Fibroblast of pulmonary artery (primary cell): Measurements from ENCODE around the gene RPL29.

Experiments
- DNase-seq: peaks from one replicate; pipeline ENCODE4 v3.0.0-alpha.2; 2010; ENCODE audit warnings: low read depth
- H3K4me3 ChIP-seq: replicated peaks from 2 replicates; pipeline ENCODE4 v1.5.1; 2011; ENCODE audit warnings: low read depth, mild to moderate bottlenecking, control low read depth, low read length, moderate library complexity
- CTCF ChIP-seq: IDR thresholded peaks from 2 replicates; pipeline ENCODE4 v1.5.1; 2011; ENCODE audit warnings: mild to moderate bottlenecking, control low read depth, low read length, inconsistent platforms; ENCODE audit errors: missing control alignments

Gene RPL29

GRCh38 chr3:52020796-52021195, 25.1 kb upstream of the RPL29 start:
- H3K4me3 ChIP-seq: no peak overlapping the region
- no peak for TF ChIP-seq CTCF
- DNase-seq: no peak

- no peak for TF ChIP-seq CTCF
- peak; percentile 37 for DNase-seq
- no peak overlapping the region for H3K4me3 ChIP-seq
These were observed 23.8 kb upstream of the RPL29 start for GRCh38 chr3:52019352-52020080.

- DNase-seq: no peak
- no peak overlapping the region for H3K4me3 ChIP-seq
- no peak for TF ChIP-seq CTCF
These were observed 22.8 kb upstream of the RPL29 start for GRCh38 chr3:52018319-52019000.

GRCh38 chr3:52017586-52017985, 21.9 kb upstream of the RPL29 start:
- DNase-seq: no peak
- no peak overlapping the region for H3K4me3 ChIP-seq
- TF ChIP-seq CTCF: no peak

- H3K4me3 ChIP-seq: no peak overlapping the region
- DNase-seq: no peak
- no peak for TF ChIP-seq CTCF
These were observed 19.9 kb upstream of the RPL29 start for GRCh38 chr3:52015438-52016228.

- no peak overlapping the region for H3K4me3 ChIP-seq
- peak; percentile 17 for TF ChIP-seq CTCF
- no peak for DNase-seq
These were observed 18.9 kb upstream of the RPL29 start for GRCh38 chr3:52014613-52015012.
